Measurements from ENCODE around the gene ZMYND12.

The ZMYND12 gene

DNA sequence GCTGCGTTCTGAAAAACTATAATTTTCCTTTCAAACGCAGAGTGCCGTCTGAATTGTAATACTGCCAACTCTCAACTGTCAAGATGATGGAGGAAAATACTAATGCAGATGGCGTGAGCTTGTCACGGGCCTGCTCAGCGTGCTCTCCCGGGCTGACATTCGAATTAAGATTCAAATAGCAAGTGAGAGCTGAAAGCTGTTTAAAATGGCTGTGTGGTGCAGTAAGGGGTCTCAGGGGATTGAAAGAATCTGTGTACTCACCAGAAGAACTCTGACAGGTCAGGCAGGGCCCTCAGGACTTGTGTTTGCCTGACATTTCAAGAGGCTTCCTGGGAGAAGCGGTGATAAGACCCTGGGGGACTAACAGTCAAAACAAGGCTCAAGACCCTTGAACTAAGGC, 33.1 kb downstream of the ZMYND12 start:
- no peak overlapping the region for H3K27ac ChIP-seq (ENCODE audit: low read length)
- H3K4me3 ChIP-seq (ENCODE audit: low read length), result no peak overlapping the region
- DNase-seq (ENCODE audit: low read depth, low spot score), result no peak
- H3K36me3 ChIP-seq (ENCODE audit: control insufficient read depth, insufficient read depth, low read length), result no peaks in the 10 kb centered on the region
- H3K4me1 ChIP-seq (ENCODE audit: control insufficient read depth, insufficient read depth, low read length), result peaks cover 3% of the 10 kb centered on the region; the same call in 1 of the 2 replicates
- no peaks in the 10 kb centered on the region for H3K27me3 ChIP-seq (ENCODE audit: control insufficient read depth, insufficient read depth, low read length)
- no CpG with 5 or more reads among the region's 9 CpGs for WGBS (ENCODE audit: insufficient coverage, insufficient read length)
- no peaks in the 10 kb centered on the region for H3K9me3 ChIP-seq (ENCODE audit: control insufficient read depth, insufficient read depth, low read length)

DNA sequence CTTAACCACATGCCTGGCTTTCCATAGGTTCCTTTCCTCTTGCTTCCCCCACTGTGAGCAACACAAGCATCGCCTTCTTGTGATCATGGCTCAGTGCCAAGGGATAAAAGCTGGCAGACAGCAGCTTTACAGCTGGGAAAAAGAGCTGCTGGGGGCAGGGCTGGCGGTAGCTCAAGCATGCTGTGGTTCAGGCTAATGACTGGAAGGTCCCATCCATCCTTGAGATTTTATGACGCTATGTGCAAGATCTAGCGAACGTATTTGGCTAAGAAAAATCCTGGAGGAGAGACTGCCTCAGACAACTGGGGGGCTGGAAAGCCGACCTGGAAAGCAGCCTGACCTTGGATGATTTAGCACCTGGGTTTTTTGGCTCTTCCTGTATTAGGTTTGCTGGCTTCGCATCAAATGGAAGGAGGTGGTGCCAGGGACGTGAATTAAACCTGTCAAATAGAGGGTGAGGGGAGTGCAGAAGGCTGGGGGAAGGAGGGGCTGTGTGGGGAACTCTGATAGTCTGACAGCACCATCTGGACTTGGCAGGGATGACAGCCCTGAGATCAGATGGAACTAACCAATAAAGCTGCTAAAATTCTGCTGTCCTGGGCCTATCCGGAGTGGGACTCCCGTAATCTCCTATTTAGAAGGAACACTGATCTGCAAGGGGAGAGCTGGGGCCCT, 34.8 kb downstream of the ZMYND12 start:
- no CpG with 5 or more reads among the region's 10 CpGs for WGBS (ENCODE audit: insufficient coverage, insufficient read length)
- DNase-seq (ENCODE audit: low read depth, low spot score), result no peak

DNA sequence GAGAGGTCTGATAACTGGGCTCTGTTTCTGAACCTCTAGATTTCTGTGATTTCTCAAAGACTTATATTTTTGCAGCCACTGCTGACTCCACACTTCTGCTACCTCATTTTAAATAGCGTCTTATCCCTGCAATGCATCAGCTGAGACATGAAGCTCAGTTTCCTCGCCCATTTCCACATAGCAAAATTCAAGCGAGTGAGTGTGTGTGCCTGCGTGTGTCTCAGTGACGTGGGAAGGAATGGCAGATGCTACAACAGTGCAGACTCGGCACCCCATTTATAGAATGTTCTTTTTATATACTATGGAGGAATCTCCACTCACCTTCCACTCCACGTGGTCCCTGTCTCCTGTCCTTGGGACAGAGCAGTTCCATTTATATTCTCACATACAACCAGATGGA, 35.7 kb downstream of the ZMYND12 start:
- no peaks in the 10 kb centered on the region for H3K27me3 ChIP-seq (ENCODE audit: control insufficient read depth, insufficient read depth, low read length)
- no CpG with 5 or more reads among the region's 7 CpGs for WGBS (ENCODE audit: insufficient coverage, insufficient read length)
- no peak overlapping the region for H3K27ac ChIP-seq (ENCODE audit: low read length)
- peaks cover 3% of the 10 kb centered on the region; the same call in 1 of the 2 replicates for H3K4me1 ChIP-seq (ENCODE audit: control insufficient read depth, insufficient read depth, low read length)
- no peaks in the 10 kb centered on the region for H3K36me3 ChIP-seq (ENCODE audit: control insufficient read depth, insufficient read depth, low read length)
- no peak for DNase-seq (ENCODE audit: low read depth, low spot score)
- H3K4me3 ChIP-seq (ENCODE audit: low read length), result no peak overlapping the region
- H3K9me3 ChIP-seq (ENCODE audit: control insufficient read depth, insufficient read depth, low read length), result no peaks in the 10 kb centered on the region

More for the DNA sequence above, 34.8 kb downstream of the ZMYND12 start:
- Histone ChIP-seq H3K4me3 (ENCODE audit: low read length) (no peak overlapping the region), H3K36me3 (ENCODE audit: control insufficient read depth, insufficient read depth, low read length) (no peaks in the 10 kb centered on the region), H3K4me1 (ENCODE audit: control insufficient read depth, insufficient read depth, low read length) (peaks cover 3% of the 10 kb centered on the region; the same call in 1 of the 2 replicates), H3K27me3 (ENCODE audit: control insufficient read depth, insufficient read depth, low read length) (no peaks in the 10 kb centered on the region), H3K27ac (ENCODE audit: low read length) (no peak overlapping the region), H3K9me3 (ENCODE audit: control insufficient read depth, insufficient read depth, low read length) (no peaks in the 10 kb centered on the region)

DNA sequence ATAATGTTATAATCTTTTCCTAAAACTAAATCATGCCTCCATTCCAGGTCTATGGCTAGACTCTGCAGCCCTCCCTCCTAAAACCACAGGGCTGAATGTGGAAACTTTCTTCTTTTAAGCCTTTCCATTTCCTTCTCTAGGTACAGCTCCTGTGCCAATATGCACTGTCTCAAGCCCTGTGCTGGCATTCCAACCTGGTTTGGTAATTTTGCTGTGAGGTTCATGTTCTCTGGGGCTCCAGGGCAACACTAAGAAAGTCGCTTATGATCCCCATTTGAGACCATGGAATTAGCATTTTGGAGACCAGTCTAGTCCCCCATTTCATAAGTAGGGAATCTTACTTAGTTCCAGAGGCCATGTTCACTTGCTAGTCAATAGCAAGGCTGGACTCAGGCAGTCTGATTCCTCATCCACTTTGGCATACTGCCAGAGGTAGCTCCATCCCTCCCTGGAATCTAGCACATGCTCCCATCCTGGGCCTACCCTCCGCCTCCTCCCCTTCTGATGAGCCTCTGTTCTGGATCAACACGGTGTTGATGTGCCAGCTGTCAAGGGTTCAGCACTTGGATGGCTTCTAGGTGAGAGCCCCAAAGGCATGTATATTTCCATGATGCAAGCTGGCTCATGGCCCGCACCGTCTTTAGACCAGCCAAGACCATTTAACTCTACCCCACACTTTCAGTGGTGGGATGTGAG, 36.5 kb downstream of the ZMYND12 start:
- Histone ChIP-seq H3K27me3 (ENCODE audit: control insufficient read depth, insufficient read depth, low read length) (no peaks in the 10 kb centered on the region), H3K4me3 (ENCODE audit: low read length) (no peak overlapping the region), H3K27ac (ENCODE audit: low read length) (no peak overlapping the region), H3K9me3 (ENCODE audit: control insufficient read depth, insufficient read depth, low read length) (no peaks in the 10 kb centered on the region), H3K36me3 (ENCODE audit: control insufficient read depth, insufficient read depth, low read length) (no peaks in the 10 kb centered on the region), H3K4me1 (ENCODE audit: control insufficient read depth, insufficient read depth, low read length) (peaks cover 3% of the 10 kb centered on the region; the same call in 1 of the 2 replicates)
- no peak for DNase-seq (ENCODE audit: low read depth, low spot score)
- WGBS (ENCODE audit: insufficient coverage, insufficient read length), result no CpG with 5 or more reads among the region's 5 CpGs

DNA sequence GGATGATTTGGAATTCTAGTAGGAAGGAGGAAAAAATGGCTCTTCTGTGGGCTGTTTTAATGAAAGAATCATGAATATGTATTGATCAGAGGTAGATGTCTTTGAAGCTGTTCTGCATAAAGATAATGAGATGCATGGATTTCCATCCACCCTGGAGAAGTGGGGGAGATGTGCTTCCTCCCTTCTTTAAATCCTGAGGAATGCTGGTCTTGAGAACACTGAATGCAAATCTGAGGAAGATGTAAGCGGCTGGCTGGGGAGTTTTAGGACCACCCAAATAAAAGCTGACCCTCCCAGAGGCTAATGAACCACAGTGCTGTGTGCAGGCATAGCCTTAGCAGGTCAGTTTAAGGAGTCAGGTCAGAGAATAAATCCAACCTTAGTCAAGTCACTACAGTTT, 37.3 kb downstream of the ZMYND12 start:
- no peaks in the 10 kb centered on the region for H3K27me3 ChIP-seq (ENCODE audit: control insufficient read depth, insufficient read depth, low read length)
- H3K4me3 ChIP-seq (ENCODE audit: low read length), result no peak overlapping the region
- H3K36me3 ChIP-seq (ENCODE audit: control insufficient read depth, insufficient read depth, low read length), result no peaks in the 10 kb centered on the region
- no CpG with 5 or more reads among the region's 1 CpG for WGBS (ENCODE audit: insufficient coverage, insufficient read length)
- H3K4me1 ChIP-seq (ENCODE audit: control insufficient read depth, insufficient read depth, low read length), result peaks cover 3% of the 10 kb centered on the region; the same call in 1 of the 2 replicates
- DNase-seq (ENCODE audit: low read depth, low spot score), result no peak
- H3K27ac ChIP-seq (ENCODE audit: low read length), result no peak overlapping the region
- H3K9me3 ChIP-seq (ENCODE audit: control insufficient read depth, insufficient read depth, low read length), result no peaks in the 10 kb centered on the region

DNA sequence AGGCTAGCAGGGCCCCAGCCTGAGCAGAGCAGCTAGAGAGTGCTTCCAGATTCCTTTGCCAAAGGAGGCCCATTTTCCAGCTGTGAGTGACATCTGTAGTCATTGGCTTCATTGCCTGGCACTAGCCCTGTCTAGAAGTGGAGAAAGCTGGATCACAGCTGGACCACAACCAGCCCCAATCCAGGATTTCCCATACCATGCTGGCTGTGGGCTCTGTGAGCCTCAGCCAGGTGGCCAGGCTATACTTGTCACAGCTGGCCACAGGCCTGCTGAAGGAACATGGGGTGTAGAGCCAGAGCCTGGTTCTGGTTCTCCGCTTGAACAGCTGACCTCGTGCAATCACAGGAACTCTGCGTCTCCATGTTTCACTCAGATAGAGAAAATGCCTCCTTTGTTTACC, 38.7 kb downstream of the ZMYND12 start:
- H3K4me1 ChIP-seq (ENCODE audit: control insufficient read depth, insufficient read depth, low read length), result peaks cover 3% of the 10 kb centered on the region; the same call in 1 of the 2 replicates
- no peaks in the 10 kb centered on the region for H3K36me3 ChIP-seq (ENCODE audit: control insufficient read depth, insufficient read depth, low read length)
- no CpG with 5 or more reads among the region's 3 CpGs for WGBS (ENCODE audit: insufficient coverage, insufficient read length)
- no peak overlapping the region for H3K27ac ChIP-seq (ENCODE audit: low read length)
- H3K4me3 ChIP-seq (ENCODE audit: low read length), result no peak overlapping the region
- no peak for DNase-seq (ENCODE audit: low read depth, low spot score)
- no peaks in the 10 kb centered on the region for H3K9me3 ChIP-seq (ENCODE audit: control insufficient read depth, insufficient read depth, low read length)
- no peaks in the 10 kb centered on the region for H3K27me3 ChIP-seq (ENCODE audit: control insufficient read depth, insufficient read depth, low read length)

DNA sequence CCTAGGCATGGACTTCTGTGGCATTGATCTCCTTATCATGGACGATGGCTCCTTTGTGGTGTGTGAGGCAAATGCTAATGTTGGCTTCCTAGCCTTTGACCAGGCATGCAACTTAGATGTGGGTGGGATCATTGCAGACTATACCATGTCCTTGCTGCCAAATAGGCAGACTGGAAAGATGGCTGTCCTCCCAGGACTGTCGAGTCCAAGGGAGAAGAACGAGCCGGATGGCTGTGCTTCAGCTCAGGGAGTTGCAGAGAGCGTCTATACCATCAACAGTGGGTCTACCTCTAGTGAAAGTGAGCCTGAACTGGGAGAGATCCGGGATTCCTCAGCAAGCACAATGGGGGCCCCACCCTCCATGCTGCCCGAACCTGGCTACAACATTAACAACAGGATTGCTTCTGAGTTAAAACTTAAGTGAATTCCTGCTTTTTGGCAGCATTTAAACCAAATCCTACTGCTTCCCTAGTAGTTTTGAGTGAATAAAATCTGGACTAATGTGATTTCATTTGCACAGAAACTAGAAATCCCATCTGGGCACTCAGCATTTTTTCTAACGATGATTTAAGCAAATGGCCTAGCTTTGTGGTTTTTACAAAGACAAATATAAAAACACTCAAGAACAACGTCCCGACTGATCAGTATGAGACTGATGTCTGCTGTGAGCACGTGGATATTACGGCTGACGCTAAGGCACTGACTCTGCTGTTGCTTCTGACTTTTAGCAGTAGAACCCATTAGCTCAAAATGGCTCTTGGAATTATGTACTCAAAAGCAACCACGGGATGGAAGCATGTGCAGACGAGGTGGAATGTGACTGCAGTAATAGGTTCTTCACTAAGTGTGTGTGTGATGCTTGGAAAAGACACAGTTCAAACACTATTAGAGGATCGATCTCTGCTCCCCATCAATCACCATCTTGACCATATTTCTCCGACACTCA, 41.0 kb downstream of the ZMYND12 start:
- no peaks in the 10 kb centered on the region for H3K36me3 ChIP-seq (ENCODE audit: control insufficient read depth, insufficient read depth, low read length)
- H3K27ac ChIP-seq (ENCODE audit: low read length), result no peak overlapping the region
- H3K27me3 ChIP-seq (ENCODE audit: control insufficient read depth, insufficient read depth, low read length), result no peaks in the 10 kb centered on the region
- no peak for DNase-seq (ENCODE audit: low read depth, low spot score)
- no peak overlapping the region for H3K4me3 ChIP-seq (ENCODE audit: low read length)
- H3K9me3 ChIP-seq (ENCODE audit: control insufficient read depth, insufficient read depth, low read length), result no peaks in the 10 kb centered on the region
- WGBS (ENCODE audit: insufficient coverage, insufficient read length), result no CpG with 5 or more reads among the region's 17 CpGs
- H3K4me1 ChIP-seq (ENCODE audit: control insufficient read depth, insufficient read depth, low read length), result peaks cover 3% of the 10 kb centered on the region; the same call in 1 of the 2 replicates

DNA sequence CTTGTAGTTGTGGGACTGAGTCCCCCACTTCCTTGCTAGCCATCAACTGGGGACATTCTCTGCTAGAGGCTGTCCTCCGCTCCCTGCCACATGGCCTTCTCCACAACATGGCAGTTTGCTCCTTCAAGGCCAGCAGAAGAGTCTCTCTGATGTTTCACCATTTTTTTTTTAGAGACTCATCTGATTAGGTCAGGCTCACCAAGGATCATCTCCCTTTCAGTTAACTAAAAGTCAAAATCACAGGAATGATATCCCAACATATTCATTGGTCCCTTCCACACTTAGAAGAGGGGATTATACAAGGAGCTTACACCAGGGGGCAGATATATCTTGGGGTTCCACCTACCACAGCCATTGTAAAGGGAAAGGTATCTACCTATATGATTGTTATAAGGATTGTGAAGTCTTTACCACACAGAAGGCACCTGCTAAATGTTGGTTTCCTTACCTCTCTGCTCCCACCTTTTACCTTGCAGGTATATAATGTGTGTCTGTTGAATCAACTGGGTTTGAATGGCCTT, 51.9 kb downstream of the ZMYND12 start:
- H3K27ac ChIP-seq (ENCODE audit: low read length), result no peak overlapping the region
- H3K27me3 ChIP-seq (ENCODE audit: control insufficient read depth, insufficient read depth, low read length), result no peaks in the 10 kb centered on the region
- H3K4me3 ChIP-seq (ENCODE audit: low read length), result no peak overlapping the region
- no peaks in the 10 kb centered on the region for H3K9me3 ChIP-seq (ENCODE audit: control insufficient read depth, insufficient read depth, low read length)
- WGBS (ENCODE audit: insufficient coverage, insufficient read length), result no CpG with 5 or more reads among the region's 1 CpG
- no peaks in the 10 kb centered on the region for H3K36me3 ChIP-seq (ENCODE audit: control insufficient read depth, insufficient read depth, low read length)
- no peaks in the 10 kb centered on the region for H3K4me1 ChIP-seq (ENCODE audit: control insufficient read depth, insufficient read depth, low read length)
- DNase-seq (ENCODE audit: low read depth, low spot score), result no peak

DNA sequence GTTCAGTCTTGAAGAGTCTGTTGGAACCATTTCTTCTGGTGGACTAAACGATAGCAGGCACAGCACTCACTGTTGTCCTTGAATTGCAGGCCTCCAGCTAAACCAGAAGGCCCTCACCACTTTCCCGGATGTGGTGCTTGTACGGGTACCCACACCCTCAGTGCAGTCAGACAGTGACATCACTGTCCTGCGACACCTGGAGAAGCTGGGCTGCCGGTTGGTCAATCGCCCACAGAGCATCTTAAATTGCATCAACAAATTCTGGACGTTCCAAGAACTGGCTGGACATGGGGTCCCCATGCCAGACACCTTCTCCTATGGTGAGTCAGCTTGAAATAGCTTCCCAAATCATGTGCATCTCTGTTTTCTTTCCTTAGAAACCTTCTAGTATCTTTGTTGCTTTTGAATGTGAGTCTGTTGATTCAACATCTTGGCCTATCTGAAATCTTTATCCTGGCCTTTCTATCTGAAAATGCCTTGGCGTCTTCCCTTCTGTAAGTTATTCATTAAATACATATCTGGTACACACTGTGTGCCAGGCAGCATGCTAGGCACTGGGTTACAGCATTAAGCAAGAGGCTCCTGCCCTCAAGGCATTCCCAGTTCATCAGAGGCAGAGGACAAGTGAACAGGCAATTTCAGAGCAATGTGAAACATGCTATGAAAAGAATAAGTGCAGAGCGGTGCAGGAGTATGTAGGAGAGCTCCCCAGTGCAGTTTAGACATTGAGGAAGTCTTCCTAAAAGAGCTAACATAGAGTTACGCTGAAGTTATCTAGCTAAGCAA, 56.3 kb downstream of the ZMYND12 start:
- no peaks in the 10 kb centered on the region for H3K9me3 ChIP-seq (ENCODE audit: control insufficient read depth, insufficient read depth, low read length)
- no CpG with 5 or more reads among the region's 10 CpGs for WGBS (ENCODE audit: insufficient coverage, insufficient read length)
- no peaks in the 10 kb centered on the region for H3K27me3 ChIP-seq (ENCODE audit: control insufficient read depth, insufficient read depth, low read length)
- no peaks in the 10 kb centered on the region for H3K36me3 ChIP-seq (ENCODE audit: control insufficient read depth, insufficient read depth, low read length)
- no peaks in the 10 kb centered on the region for H3K4me1 ChIP-seq (ENCODE audit: control insufficient read depth, insufficient read depth, low read length)
- H3K27ac ChIP-seq (ENCODE audit: low read length), result no peak overlapping the region
- no peak for DNase-seq (ENCODE audit: low read depth, low spot score)
- no peak overlapping the region for H3K4me3 ChIP-seq (ENCODE audit: low read length)
